Upper lobe of left lung (tissue), 6 donors: Measurements from ENCODE around the gene TBC1D4. TPM values are rescaled to one million over a fixed set of nuclear protein-coding genes. Genes with fewer than 3 reads are reported as not detected.

ENCODE experiments used
- ATAC-seq, 2 donors: fragments of 200-7000 bp; cut with Tn5 transposase; one replicate each; pipeline ENCODE4 v1.9.1; 2022; ENCODE audit warnings: mild to moderate bottlenecking in 2 of 2, moderate library complexity in 2 of 2; ENCODE audit not compliant: low FRiP score in 2 of 2
- DNase-seq, 2 donors: peaks; one replicate each; pipeline ENCODE4 v3.0.0-alpha.2; 2019 to 2020
- H3K27ac ChIP-seq, 4 donors: fragments of 200-600 bp; sonication (generic); one replicate each; pipeline ENCODE4 v1.5.1; 2016 to 2019
- H3K27me3 ChIP-seq, 4 donors: fragments of 200-600 bp; sonication (generic); one replicate each; pipeline ENCODE4 v1.5.1; 2017 to 2019
- H3K36me3 ChIP-seq, 4 donors: fragments of 200-600 bp; sonication (generic); one replicate each; pipeline ENCODE4 v1.5.1; 2016 to 2019
- H3K4me1 ChIP-seq, 4 donors: fragments of 200-600 bp; sonication (generic); one replicate each; pipeline ENCODE4 v1.5.1; 2018 to 2019
- H3K4me3 ChIP-seq, 4 donors: fragments of 200-600 bp; sonication (generic); one replicate each; pipeline ENCODE4 v1.5.1; 2017 to 2019; ENCODE audit warnings: mild to moderate bottlenecking in 2 of 4, moderate library complexity in 1 of 4
- H3K9me3 ChIP-seq, 4 donors: fragments of 200-600 bp; sonication (generic); one replicate each; pipeline ENCODE4 v1.5.1; 2018 to 2019
- EP300 ChIP-seq, 4 donors: sonication (generic); formaldehyde crosslinking; IDR thresholded peaks; one replicate each; pipeline ENCODE4 v1.5.1; 2017; ENCODE audit warnings: antibody characterized with exemption in 4 of 4, control low read depth in 2 of 4
- POLR2A ChIP-seq, 4 donors: fragments of 450-650 bp; IDR thresholded peaks; one replicate each; pipeline ENCODE4 v1.5.1; 2016 to 2017; ENCODE audit warnings: antibody characterized with exemption in 4 of 4, mild to moderate bottlenecking in 2 of 4
- POLR2AphosphoS5 ChIP-seq, 2 donors: sonication (generic); formaldehyde crosslinking; IDR thresholded peaks; one replicate each; pipeline ENCODE4 v1.5.1; 2017; ENCODE audit warnings: antibody characterized with exemption in 2 of 2
- WGBS, 2 donors: methylation state at CpG; one replicate each; pipeline ENCODE4 v1.1.5; 2017 to 2018; 5-methylcytosine and 5-hydroxymethylcytosine counted together
- total RNA-seq, 6 donors: library from RNA; depleted of rRNA in 4 of 6; stranded (reverse); fragments of >200 nt in 4 of 6; gene quantifications; one replicate each; pipeline versions ENCODE4 v1.1.0 to v1.2.1, GENCODE V29; 2016 to 2021
- TF ChIP-seq, protein P1 (sequence below), 6 experiments: fragments of 450-650 bp in 4 of 6; fragments of 200-600 bp in 2 of 6; sonication (generic) in 2 of 6; IDR thresholded peaks; one replicate each; pipeline ENCODE4 v1.5.1; 2016 to 2019; ENCODE audit warnings: antibody characterized with exemption in 6 of 6
- donor health status: DM: no; HTN: no; CAD: no; lungs with moderate emphysema.
- donor health status: DM: no; HTN: yes; CAD: no; lungs with severe emphysema.

The TBC1D4 gene
- total RNA-seq, 6 donors from 2014 or later, result 26.1 to 97.4 (median 30.7) TPM

DNA sequence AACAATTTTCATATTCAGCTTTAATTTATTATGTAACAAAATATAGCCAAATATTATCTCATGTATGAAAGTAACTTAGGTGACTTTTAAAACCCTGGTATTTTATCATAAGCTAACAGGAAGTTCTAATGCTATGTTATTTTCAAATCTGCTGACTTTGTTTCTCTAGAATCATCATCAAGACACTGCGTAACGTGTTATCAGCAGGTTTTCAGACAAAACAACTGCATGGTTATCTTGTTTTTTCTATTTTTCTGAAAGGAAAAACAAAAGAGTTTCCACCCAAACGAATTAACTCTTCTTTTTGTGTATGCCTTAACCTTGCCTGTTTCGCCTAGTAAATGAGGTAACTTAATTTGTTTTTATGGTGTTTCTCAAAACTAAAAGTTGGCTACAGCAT lies 156.3 kb downstream of the TBC1D4 start:
- H3K27ac ChIP-seq, result peak overlapping the region in 3 of 4 donors; percentile 68 to 72 (median 70)
- WGBS, 2 donors, result 50 to 66% methylated on average over 4 of the region's 4 CpGs
- DNase-seq (no peak), ATAC-seq (no peak)
- TF ChIP-seq, protein P1, sequence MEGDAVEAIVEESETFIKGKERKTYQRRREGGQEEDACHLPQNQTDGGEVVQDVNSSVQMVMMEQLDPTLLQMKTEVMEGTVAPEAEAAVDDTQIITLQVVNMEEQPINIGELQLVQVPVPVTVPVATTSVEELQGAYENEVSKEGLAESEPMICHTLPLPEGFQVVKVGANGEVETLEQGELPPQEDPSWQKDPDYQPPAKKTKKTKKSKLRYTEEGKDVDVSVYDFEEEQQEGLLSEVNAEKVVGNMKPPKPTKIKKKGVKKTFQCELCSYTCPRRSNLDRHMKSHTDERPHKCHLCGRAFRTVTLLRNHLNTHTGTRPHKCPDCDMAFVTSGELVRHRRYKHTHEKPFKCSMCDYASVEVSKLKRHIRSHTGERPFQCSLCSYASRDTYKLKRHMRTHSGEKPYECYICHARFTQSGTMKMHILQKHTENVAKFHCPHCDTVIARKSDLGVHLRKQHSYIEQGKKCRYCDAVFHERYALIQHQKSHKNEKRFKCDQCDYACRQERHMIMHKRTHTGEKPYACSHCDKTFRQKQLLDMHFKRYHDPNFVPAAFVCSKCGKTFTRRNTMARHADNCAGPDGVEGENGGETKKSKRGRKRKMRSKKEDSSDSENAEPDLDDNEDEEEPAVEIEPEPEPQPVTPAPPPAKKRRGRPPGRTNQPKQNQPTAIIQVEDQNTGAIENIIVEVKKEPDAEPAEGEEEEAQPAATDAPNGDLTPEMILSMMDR (IDR thresholded peaks at IDR 0.05), result no peak
- TF ChIP-seq POLR2AphosphoS5 (IDR thresholded peaks at IDR 0.05) (no peak), POLR2A (IDR thresholded peaks at IDR 0.05) (no peak), EP300 (IDR thresholded peaks at IDR 0.05) (no peak)
- H3K4me3 ChIP-seq, result peak overlapping the region in 3 of 4 donors; percentile 27 to 37 (median 34)
- H3K36me3 ChIP-seq, result no peaks in the 10 kb centered on the region
- no peaks in the 10 kb centered on the region for H3K9me3 ChIP-seq
- H3K27me3 ChIP-seq, result no peaks in the 10 kb centered on the region
- H3K4me1 ChIP-seq, result peaks cover 0 to 6% (median 2%) of the 10 kb centered on the region in 4 donors

DNA sequence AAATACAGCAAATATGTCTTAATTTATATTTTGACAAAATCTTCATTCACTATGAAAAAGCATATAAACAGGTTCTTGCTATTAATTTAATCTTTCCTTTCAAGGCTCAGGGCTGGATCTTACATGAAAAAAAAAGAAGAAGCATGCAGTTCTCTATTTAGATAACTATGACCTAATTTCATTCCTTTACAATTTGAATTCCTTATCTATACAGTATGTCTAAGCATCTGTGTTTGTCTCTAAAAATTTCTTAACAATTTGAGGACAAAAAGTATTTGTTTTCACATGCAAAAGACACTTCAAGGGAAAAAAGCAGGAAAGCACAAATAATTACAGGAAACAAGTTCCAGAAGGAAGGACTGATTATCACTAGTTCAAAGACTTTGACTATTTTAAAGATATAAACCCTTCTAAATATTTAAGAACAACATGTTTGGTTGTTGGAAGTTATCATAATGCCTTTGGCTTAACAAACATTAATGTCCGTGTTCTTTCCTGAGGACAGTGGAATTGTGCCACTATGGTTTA lies 157.5 kb downstream of the TBC1D4 start:
- no peak overlapping the region for H3K4me3 ChIP-seq
- 64 to 66% methylated on average over 1 of the region's 1 CpG for WGBS, 2 donors
- no peaks in the 10 kb centered on the region for H3K27me3 ChIP-seq
- no peaks in the 10 kb centered on the region for H3K9me3 ChIP-seq
- peaks cover 0 to 6% (median 2%) of the 10 kb centered on the region in 4 donors for H3K4me1 ChIP-seq
- no peak overlapping the region for H3K27ac ChIP-seq
- TF ChIP-seq POLR2A (IDR thresholded peaks at IDR 0.05), result no peak
- H3K36me3 ChIP-seq, result no peaks in the 10 kb centered on the region
- DNase-seq, result no peak
- no peak for ATAC-seq

GRCh38 chr13:75321084-75321483 lies 160.9 kb downstream of the TBC1D4 start:
- TF ChIP-seq POLR2AphosphoS5 (IDR thresholded peaks at IDR 0.05), result no peak
- TF ChIP-seq POLR2A (IDR thresholded peaks at IDR 0.05), result no peak
- TF ChIP-seq EP300 (IDR thresholded peaks at IDR 0.05), result no peak
- TF ChIP-seq, protein P1 (IDR thresholded peaks at IDR 0.05), result no peak
- no peak overlapping the region for H3K27ac ChIP-seq
- H3K36me3 ChIP-seq, result no peaks in the 10 kb centered on the region
- H3K27me3 ChIP-seq, result no peaks in the 10 kb centered on the region
- no peaks in the 10 kb centered on the region for H3K9me3 ChIP-seq
- DNase-seq (no peak), ATAC-seq (no peak)
- H3K4me1 ChIP-seq, result peaks cover 0 to 11% (median 10%) of the 10 kb centered on the region in 4 donors
- H3K4me3 ChIP-seq, result no peak overlapping the region
- WGBS, 2 donors, result 91 to 93% methylated on average over 3 of the region's 3 CpGs

- no peaks in the 10 kb centered on the region for H3K9me3 ChIP-seq
- ATAC-seq (peak in 1 of 2 donors; percentile 45), DNase-seq (no peak)
- TF ChIP-seq POLR2AphosphoS5 (IDR thresholded peaks at IDR 0.05) (no peak), EP300 (IDR thresholded peaks at IDR 0.05) (no peak), POLR2A (IDR thresholded peaks at IDR 0.05) (no peak)
- TF ChIP-seq, protein P1 (IDR thresholded peaks at IDR 0.05), result no peak
- H3K27me3 ChIP-seq, result no peaks in the 10 kb centered on the region
- no peaks in the 10 kb centered on the region for H3K36me3 ChIP-seq
- no peak overlapping the region for H3K4me3 ChIP-seq
- H3K4me1 ChIP-seq, result peaks cover 0 to 15% (median 7%) of the 10 kb centered on the region in 4 donors
- H3K27ac ChIP-seq, result no peak overlapping the region
- 49 to 66% methylated on average over 4 of the region's 4 CpGs for WGBS, 2 donors
These were observed 162.7 kb downstream of the TBC1D4 start for GRCh38 chr13:75319254-75319653.

DNA sequence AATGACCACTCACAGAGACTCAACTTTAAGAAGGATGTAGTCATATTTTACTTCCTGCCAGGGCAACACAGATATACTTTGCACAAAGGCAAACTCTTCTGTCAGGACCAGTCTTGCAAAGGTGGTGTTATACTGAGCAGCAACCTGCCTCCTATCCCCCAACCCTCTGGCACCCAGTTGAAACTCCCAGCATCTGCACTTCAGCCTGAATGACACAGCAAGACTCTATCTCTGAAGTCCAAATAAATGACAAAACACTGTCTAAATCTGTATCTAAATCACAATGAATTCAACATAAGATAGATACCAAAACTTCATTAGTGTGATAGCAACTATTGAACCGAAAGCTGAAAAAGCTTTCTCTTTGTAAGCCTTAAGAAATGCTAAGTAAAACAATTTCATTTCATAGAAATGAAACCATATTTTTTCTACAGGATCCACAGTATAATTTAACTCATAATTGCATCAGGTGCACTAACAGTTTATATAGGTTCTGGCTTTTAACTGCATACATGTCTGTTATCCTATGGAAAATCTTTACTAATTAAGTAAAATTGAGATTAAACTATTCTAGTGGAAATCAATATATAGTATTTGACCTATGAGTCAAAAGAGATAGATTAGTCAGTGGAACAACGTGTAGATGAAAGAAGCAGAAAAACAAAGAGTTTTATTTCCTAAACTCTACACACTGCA lies 163.7 kb downstream of the TBC1D4 start:
- no peaks in the 10 kb centered on the region for H3K36me3 ChIP-seq
- H3K4me1 ChIP-seq, result peaks cover 0 to 15% (median 7%) of the 10 kb centered on the region in 4 donors
- DNase-seq (no peak), ATAC-seq (no peak)
- H3K27me3 ChIP-seq, result no peaks in the 10 kb centered on the region
- TF ChIP-seq, protein P1 (IDR thresholded peaks at IDR 0.05), result no peak
- TF ChIP-seq POLR2AphosphoS5 (IDR thresholded peaks at IDR 0.05) (no peak), POLR2A (IDR thresholded peaks at IDR 0.05) (no peak), EP300 (IDR thresholded peaks at IDR 0.05) (no peak)
- no peak overlapping the region for H3K4me3 ChIP-seq
- no peaks in the 10 kb centered on the region for H3K9me3 ChIP-seq
- no peak overlapping the region for H3K27ac ChIP-seq
- 87 to 88% methylated on average over 2 of the region's 2 CpGs for WGBS, 2 donors
